ENCODE data around the gene MEIOC. TPM values are rescaled to one million over a fixed set of nuclear protein-coding genes. Genes with fewer than 3 reads are reported as not detected.
"Not testable (repeated sequence)": the region's sequence is repeated elsewhere in the genome, so short reads cannot be mapped to it uniquely, and the experiment has no call there.

Gene MEIOC
- total RNA-seq, 1 donor = 0.43 TPM

DNA sequence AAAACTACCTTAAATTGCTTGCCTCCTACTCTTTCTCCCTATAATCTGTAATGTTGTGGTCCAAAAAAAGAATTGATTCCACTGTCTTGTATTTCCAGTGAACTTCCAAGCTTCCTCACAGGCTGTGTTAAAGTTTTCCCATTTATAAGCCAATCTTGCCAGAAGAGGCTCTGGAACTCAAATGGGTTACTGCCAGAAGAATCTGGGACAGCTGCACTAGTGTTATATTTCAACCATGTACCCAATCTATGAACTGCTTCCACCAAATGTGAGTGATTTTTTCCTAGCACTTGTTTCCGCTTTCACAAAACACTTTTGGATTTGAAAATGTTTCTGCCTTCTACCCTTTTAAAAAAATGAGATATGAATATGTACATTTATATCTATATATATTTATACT, 31.5 kb downstream of the MEIOC start:
- no peak overlapping the region for H3K4me3 ChIP-seq (ENCODE audit: low read depth, low read length)
- no peak for DNase-seq (ENCODE audit: low read depth)
- TF ChIP-seq, protein P1, sequence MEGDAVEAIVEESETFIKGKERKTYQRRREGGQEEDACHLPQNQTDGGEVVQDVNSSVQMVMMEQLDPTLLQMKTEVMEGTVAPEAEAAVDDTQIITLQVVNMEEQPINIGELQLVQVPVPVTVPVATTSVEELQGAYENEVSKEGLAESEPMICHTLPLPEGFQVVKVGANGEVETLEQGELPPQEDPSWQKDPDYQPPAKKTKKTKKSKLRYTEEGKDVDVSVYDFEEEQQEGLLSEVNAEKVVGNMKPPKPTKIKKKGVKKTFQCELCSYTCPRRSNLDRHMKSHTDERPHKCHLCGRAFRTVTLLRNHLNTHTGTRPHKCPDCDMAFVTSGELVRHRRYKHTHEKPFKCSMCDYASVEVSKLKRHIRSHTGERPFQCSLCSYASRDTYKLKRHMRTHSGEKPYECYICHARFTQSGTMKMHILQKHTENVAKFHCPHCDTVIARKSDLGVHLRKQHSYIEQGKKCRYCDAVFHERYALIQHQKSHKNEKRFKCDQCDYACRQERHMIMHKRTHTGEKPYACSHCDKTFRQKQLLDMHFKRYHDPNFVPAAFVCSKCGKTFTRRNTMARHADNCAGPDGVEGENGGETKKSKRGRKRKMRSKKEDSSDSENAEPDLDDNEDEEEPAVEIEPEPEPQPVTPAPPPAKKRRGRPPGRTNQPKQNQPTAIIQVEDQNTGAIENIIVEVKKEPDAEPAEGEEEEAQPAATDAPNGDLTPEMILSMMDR (IDR thresholded peaks at IDR 0.05; ENCODE audit: insufficient read depth, low read depth, low read length) = no peak

DNA sequence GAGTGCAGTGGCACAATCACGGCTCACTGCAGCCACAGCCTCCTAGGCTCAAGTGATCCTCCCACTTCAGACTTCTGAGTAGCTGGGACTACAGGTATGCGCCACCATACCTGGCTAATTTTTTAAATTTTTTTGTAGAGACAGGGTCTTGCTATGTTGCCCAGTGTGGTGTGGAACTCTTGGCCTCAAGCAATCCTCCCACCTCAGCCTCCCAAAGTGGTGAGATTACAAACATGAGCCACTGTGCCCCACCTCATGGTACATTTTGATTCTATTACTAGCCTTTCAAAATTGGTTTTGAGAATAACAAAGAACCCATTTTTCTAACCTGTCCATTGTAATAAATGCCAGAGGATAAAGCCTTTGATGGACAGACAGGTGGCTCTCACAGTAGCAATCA, 31.9 kb downstream of the MEIOC start:
- TF ChIP-seq, protein P1 (IDR thresholded peaks at IDR 0.05; ENCODE audit: insufficient read depth, low read depth, low read length) = no peak
- no peak for DNase-seq (ENCODE audit: low read depth)
- H3K4me3 ChIP-seq (ENCODE audit: low read depth, low read length) = no peak overlapping the region

DNA sequence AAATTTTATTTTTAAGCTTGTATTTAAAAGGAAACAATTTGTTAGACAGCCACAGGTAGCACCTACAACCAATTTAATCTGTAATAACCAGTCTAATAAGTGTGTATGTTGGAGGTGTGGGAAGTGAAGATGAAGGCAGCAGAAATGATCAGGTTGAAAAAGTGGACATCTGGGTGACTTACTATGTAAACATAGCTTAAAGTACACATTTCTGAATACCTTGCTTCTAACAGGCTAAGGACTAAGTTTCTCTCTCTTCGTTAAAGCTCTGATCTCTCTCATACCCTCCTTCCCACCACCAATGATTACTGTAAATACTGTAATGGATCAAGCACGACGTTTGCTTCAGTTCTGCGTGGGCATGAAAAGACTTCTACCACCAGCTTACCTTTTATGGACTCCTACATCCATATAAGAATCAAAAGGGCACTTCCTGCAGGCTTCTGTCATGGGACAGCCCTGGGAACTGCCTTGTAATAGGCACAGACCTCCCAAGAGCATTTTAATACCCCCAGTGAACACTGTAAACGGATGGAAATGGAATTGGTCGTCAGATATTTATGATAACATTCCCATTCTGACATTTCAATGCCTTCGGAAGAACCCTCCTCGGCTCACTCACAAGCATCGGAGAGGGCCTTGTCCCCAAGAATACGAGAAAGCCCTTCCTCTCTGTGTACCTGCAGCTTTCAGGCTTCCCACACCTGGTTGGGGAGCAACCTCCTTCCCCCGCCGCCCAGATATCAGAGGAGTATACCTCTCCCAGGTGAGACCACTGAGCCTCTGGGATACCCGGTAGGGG, 32.6 kb downstream of the MEIOC start:
- peak overlapping the region; percentile 100 for H3K4me3 ChIP-seq (ENCODE audit: low read depth, low read length)
- peak; percentile 4 for DNase-seq (ENCODE audit: low read depth)
- TF ChIP-seq, protein P1 (IDR thresholded peaks at IDR 0.05; ENCODE audit: insufficient read depth, low read depth, low read length) = no peak

DNA sequence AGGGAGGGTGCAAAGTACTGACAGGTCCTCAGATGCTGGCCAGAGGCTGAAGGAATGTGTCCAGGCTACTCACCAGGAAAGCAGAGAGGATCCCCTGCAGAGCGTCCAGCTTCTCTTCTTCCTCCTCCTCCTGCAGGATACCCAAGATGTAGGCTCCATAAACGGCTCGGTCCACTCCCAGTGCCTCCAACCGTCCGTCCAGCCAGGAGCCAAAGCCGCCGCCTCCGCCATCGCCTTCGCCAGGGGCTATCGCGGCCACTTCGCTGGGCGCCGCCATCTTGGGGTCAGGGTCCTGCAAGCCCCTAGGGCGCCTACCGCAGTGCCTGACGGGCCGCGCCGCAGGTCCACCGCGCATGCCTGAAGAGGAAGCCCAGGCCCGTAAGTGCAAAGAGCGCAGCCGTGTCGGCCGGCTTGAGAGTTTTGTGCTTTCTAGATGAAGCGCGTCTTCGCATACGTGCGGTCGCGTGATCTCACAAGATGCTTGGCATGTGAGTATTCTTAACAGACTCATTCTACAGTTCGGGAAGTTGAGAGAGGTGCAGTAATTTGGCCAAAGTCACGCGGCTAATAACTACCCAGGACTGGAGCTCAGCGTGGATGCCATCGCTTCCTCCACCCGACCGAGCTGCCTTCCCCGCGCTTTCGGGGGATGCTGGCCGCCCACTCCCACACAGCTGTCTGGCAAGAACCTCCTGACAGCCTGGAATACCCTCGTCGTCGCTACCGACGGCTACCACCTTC, 33.4 kb downstream of the MEIOC start, which contains the start of gene CCDC43:
TSS of gene CCDC43 (minus strand) at position 300 of the 741 bp plus-strand sequence. CDS start at position 277, 23 bp downstream.
- TF ChIP-seq, protein P1 (IDR thresholded peaks at IDR 0.05; ENCODE audit: insufficient read depth, low read depth, low read length) = no peak
- H3K4me3 ChIP-seq (ENCODE audit: low read depth, low read length) = peak within 1 kb of the TSS; percentile 100
- peak; percentile 98 for DNase-seq (ENCODE audit: low read depth)

DNA sequence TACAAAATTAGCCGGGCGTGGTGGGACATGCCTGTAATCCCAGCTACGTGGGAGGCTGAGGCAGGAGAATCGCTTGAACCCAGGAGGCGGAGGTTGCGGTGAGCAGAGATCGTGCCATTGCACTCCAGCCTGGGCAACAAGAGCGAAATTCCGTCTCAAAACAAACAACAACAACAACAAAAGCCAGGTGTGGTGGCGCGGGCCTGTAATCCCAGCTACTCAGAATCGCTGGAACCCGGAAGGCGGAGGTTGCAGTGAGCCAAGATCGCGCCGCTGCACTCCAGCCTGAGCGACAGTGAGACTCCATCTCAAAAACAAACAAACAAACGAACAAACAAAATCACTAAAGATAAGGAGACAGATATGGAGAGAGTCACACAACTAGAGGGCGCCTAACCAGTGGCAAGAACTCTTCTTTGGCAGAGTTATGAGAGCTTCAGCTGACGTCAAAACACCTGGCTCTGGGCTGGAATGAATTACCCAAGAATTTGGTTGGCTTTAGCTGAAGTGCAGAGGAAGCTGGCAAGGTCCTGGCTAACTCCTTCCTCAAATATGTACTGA, 34.6 kb downstream of the MEIOC start:
- peak overlapping the region; percentile 100 for H3K4me3 ChIP-seq (ENCODE audit: low read depth, low read length)
- peak; percentile 39 for DNase-seq (ENCODE audit: low read depth)
- TF ChIP-seq, protein P1 (IDR thresholded peaks at IDR 0.05; ENCODE audit: insufficient read depth, low read depth, low read length) = peak; percentile 8

DNA sequence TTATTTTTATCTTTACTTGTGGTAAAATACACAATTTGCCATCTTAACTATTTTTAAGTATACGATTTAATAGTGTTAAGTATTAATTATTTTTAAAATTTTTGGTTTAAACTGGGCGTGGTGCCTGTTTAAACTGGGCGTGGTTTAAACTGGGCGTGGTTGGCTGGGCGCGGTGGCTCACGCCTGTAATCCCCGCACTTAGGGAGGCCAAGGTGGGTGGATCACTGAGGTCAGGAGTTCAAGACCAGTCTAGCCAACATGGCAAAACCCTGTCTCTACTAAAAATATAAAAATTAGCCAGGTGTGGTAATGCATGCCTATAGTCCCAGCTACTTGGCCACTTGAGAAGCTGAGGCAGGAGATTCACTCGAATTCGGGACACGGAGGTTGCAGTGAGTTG, 37.3 kb downstream of the MEIOC start:
- no peak overlapping the region for H3K4me3 ChIP-seq (ENCODE audit: low read depth, low read length)
- TF ChIP-seq, protein P1 (IDR thresholded peaks at IDR 0.05; ENCODE audit: insufficient read depth, low read depth, low read length) = no peak
- DNase-seq (ENCODE audit: low read depth) = no peak

DNA sequence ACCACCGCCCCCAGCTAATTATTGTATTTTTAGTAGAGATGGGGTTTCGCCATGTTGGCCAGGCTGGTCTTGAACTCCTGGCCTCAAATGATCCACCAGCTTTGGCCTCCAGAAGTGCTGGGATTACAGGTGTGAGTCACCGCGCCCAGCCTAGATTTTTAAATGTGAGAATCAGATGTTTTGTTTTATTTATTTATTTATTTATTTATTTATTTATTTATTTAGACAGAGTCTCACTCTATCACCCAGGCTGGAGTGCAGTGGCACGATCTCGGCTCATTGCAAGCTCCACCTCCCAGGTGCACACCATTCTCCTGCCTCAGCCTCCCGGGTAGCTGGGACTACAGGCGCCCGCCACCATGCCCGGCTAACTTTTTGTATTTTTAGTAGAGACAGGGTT, 44.0 kb downstream of the MEIOC start:
- DNase-seq (ENCODE audit: low read depth); H3K4me3 ChIP-seq (ENCODE audit: low read depth, low read length): not testable (repeated sequence)

Measured in fibroblast of villous mesenchyme (primary cell).